ENCODE results near the gene RNF150. TPM values are rescaled to one million over a fixed set of nuclear protein-coding genes. Genes with fewer than 3 reads are reported as not detected.

The RNF150 gene
- polyA plus RNA-seq, 1 donor from 2014 or later, result 15.3 TPM

DNA sequence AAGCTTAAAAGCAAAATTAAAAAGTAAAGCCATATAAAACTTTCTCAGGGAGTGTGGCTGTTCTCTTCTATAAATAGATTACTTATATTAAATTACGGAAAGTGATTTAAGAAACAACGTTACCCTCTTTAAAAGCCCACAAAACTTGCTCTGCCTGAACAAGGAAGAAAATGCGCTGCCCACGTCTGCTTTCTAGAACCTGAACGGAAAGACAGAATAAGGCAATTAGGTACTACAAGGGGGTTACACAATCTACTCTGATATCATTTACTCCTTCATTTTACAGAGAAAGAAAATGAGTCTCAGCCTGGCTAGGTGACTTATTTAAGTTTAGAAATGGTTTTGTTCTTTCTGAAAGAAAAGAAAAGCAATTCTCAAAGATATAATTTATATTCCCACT, 147.2 kb downstream of the RNF150 start:
- Histone ChIP-seq H3K27ac (ENCODE audit: low read length) (no peak overlapping the region), H2AFZ (ENCODE audit: low read depth, low read length) (no peak overlapping the region), H3K4me2 (ENCODE audit: low read length) (no peak overlapping the region), H3F3A (ENCODE audit: insufficient read depth, low read length, poor library complexity, severe bottlenecking) (no peaks in the 10 kb centered on the region), H3K27me3 (ENCODE audit: insufficient read depth, low read depth, low read length) (no peaks in the 10 kb centered on the region), H3K79me2 (replicated peaks; ENCODE audit: insufficient read depth, low read length) (no peaks in the 10 kb centered on the region), H3K9ac (ENCODE audit: low read length) (no peak overlapping the region), H3K9me3 (ENCODE audit: low read length) (no peaks in the 10 kb centered on the region), H3K4me3 (ENCODE audit: low read length) (no peak overlapping the region), H3K9me2 (ENCODE audit: insufficient read depth, low read length) (no peaks in the 10 kb centered on the region), H4K20me1 (ENCODE audit: insufficient read depth) (no peaks in the 10 kb centered on the region), H3K36me3 (ENCODE audit: insufficient read depth, low read length) (no peaks in the 10 kb centered on the region)
- TF ChIP-seq SMC3 (conservative IDR thresholded peaks at IDR 0.05; ENCODE audit: poor library complexity) (no peak), RAD21 (conservative IDR thresholded peaks at IDR 0.05) (no peak), TAF1 (IDR thresholded peaks at IDR 0.05; ENCODE audit: low read depth) (no peak), POLR2AphosphoS5 (IDR thresholded peaks at IDR 0.05) (no peak), MXI1 (conservative IDR thresholded peaks at IDR 0.05; ENCODE audit: poor library complexity, severe bottlenecking) (no peak), EP300 (conservative IDR thresholded peaks at IDR 0.05; ENCODE audit: poor library complexity, severe bottlenecking) (no peak)
- TF ChIP-seq, protein P1, sequence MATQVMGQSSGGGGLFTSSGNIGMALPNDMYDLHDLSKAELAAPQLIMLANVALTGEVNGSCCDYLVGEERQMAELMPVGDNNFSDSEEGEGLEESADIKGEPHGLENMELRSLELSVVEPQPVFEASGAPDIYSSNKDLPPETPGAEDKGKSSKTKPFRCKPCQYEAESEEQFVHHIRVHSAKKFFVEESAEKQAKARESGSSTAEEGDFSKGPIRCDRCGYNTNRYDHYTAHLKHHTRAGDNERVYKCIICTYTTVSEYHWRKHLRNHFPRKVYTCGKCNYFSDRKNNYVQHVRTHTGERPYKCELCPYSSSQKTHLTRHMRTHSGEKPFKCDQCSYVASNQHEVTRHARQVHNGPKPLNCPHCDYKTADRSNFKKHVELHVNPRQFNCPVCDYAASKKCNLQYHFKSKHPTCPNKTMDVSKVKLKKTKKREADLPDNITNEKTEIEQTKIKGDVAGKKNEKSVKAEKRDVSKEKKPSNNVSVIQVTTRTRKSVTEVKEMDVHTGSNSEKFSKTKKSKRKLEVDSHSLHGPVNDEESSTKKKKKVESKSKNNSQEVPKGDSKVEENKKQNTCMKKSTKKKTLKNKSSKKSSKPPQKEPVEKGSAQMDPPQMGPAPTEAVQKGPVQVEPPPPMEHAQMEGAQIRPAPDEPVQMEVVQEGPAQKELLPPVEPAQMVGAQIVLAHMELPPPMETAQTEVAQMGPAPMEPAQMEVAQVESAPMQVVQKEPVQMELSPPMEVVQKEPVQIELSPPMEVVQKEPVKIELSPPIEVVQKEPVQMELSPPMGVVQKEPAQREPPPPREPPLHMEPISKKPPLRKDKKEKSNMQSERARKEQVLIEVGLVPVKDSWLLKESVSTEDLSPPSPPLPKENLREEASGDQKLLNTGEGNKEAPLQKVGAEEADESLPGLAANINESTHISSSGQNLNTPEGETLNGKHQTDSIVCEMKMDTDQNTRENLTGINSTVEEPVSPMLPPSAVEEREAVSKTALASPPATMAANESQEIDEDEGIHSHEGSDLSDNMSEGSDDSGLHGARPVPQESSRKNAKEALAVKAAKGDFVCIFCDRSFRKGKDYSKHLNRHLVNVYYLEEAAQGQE (IDR thresholded peaks at IDR 0.05; ENCODE audit: borderline replicate concordance), result no peak

DNA sequence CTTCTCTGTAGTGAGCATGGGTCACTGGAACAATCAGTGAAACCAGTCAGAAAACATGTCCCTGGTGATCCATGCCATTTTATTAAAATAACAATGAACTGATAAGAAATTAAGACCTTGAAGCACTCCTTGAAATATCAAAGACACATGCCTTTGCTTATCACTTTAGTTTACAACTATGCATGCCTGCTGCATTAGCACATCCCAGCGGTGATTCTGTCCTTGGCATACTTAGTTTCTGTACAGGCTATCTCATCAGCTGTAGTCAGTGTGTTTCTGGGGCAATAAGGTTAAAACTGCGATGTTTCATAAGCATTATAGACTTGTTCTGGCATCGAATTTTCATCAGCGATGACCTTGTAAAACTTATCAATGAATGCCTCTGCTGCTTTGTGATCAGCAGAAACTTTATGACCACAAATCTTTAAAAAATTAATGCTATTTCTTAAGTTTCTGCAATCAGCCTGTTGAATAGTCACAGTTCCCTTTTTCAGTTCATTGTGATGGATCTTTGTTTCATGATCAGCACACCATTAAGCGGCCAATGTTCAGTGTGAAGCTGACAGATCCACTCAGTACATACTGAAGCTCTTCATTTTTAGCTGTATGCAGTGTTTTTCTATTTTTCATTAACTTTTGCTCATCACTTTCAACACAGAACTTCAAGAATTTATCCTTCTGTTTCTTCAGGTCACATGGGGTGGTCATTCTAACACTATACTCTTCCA, 150.5 kb downstream of the RNF150 start:
- no peaks in the 10 kb centered on the region for H3K9me3 ChIP-seq (ENCODE audit: low read length)
- H3K36me3 ChIP-seq (ENCODE audit: insufficient read depth, low read length), result no peaks in the 10 kb centered on the region
- TF ChIP-seq EP300 (conservative IDR thresholded peaks at IDR 0.05; ENCODE audit: poor library complexity, severe bottlenecking), result no peak
- no peak for TF ChIP-seq TAF1 (IDR thresholded peaks at IDR 0.05; ENCODE audit: low read depth)
- no peak for TF ChIP-seq POLR2AphosphoS5 (IDR thresholded peaks at IDR 0.05)
- TF ChIP-seq, protein P2, sequence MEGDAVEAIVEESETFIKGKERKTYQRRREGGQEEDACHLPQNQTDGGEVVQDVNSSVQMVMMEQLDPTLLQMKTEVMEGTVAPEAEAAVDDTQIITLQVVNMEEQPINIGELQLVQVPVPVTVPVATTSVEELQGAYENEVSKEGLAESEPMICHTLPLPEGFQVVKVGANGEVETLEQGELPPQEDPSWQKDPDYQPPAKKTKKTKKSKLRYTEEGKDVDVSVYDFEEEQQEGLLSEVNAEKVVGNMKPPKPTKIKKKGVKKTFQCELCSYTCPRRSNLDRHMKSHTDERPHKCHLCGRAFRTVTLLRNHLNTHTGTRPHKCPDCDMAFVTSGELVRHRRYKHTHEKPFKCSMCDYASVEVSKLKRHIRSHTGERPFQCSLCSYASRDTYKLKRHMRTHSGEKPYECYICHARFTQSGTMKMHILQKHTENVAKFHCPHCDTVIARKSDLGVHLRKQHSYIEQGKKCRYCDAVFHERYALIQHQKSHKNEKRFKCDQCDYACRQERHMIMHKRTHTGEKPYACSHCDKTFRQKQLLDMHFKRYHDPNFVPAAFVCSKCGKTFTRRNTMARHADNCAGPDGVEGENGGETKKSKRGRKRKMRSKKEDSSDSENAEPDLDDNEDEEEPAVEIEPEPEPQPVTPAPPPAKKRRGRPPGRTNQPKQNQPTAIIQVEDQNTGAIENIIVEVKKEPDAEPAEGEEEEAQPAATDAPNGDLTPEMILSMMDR (IDR thresholded peaks at IDR 0.05; ENCODE audit: poor library complexity, severe bottlenecking), result no peak
- no peak for TF ChIP-seq RAD21 (conservative IDR thresholded peaks at IDR 0.05)
- TF ChIP-seq, protein P1 (IDR thresholded peaks at IDR 0.05; ENCODE audit: borderline replicate concordance), result no peak
- no peak for TF ChIP-seq SMC3 (conservative IDR thresholded peaks at IDR 0.05; ENCODE audit: poor library complexity)
- TF ChIP-seq EZH2 (IDR thresholded peaks at IDR 0.05; ENCODE audit: borderline replicate concordance, insufficient read depth, low read length, poor library complexity, severe bottlenecking), result no peak
- TF ChIP-seq MXI1 (conservative IDR thresholded peaks at IDR 0.05; ENCODE audit: poor library complexity, severe bottlenecking), result no peak
- H3K9ac ChIP-seq (ENCODE audit: low read length), result no peak overlapping the region
- H2AFZ ChIP-seq (ENCODE audit: low read depth, low read length), result no peak overlapping the region
- no peaks in the 10 kb centered on the region for H4K20me1 ChIP-seq (ENCODE audit: insufficient read depth)
- H3K9me2 ChIP-seq (ENCODE audit: insufficient read depth, low read length), result no peaks in the 10 kb centered on the region
- no peaks in the 10 kb centered on the region for H3F3A ChIP-seq (ENCODE audit: insufficient read depth, low read length, poor library complexity, severe bottlenecking)
- H3K4me2 ChIP-seq (ENCODE audit: low read length), result no peak overlapping the region
- H3K79me2 ChIP-seq (replicated peaks; ENCODE audit: insufficient read depth, low read length), result no peaks in the 10 kb centered on the region
- no peak overlapping the region for H3K27ac ChIP-seq (ENCODE audit: low read length)
- H3K4me3 ChIP-seq (ENCODE audit: low read length), result no peak overlapping the region
- no peaks in the 10 kb centered on the region for H3K27me3 ChIP-seq (ENCODE audit: insufficient read depth, low read depth, low read length)

Measured in neural cell (in vitro differentiated cells).